ENCODE measurements around the gene PZP.

Gene PZP

GRCh38 chr12:9106610-9107541, 101.3 kb downstream of the PZP start:
- peaks cover 0 to 99% of the 10 kb centered on the region in 2 donors for H3K36me3 ChIP-seq (replicated peaks in 1 of 2; ENCODE audit: control insufficient read depth in 2 of 2, insufficient read depth in 2 of 2, low read length in 2 of 2)
- no peaks in the 10 kb centered on the region for H3K79me1 ChIP-seq (ENCODE audit: low read depth, low read length)
- no peak overlapping the region for H3K27ac ChIP-seq (replicated peaks; ENCODE audit: low read length)
- no peak for DNase-seq (ENCODE audit: low spot score)
- H4K8ac ChIP-seq (ENCODE audit: low read depth, low read length) = no peak overlapping the region
- no peak overlapping the region for H3K4ac ChIP-seq (ENCODE audit: low read length)
- H2AK5ac ChIP-seq (ENCODE audit: low read depth, low read length) = no peak overlapping the region
- H4K91ac ChIP-seq (ENCODE audit: low read depth, low read length, poor library complexity) = no peak overlapping the region
- H2AFZ ChIP-seq (ENCODE audit: low read length) = no peak overlapping the region
- H2BK5ac ChIP-seq (ENCODE audit: low read length) = no peak overlapping the region
- H2BK15ac ChIP-seq (ENCODE audit: low read length) = no peak overlapping the region
- H3K4me1 ChIP-seq (ENCODE audit: control insufficient read depth in 2 of 2, insufficient read depth in 1 of 2, low read depth in 1 of 2, low read length in 2 of 2) = peaks cover 0 to 4% of the 10 kb centered on the region in 2 donors
- no peak overlapping the region for H3K23ac ChIP-seq (ENCODE audit: low read depth, low read length, poor library complexity)
- H3K4me2 ChIP-seq (ENCODE audit: insufficient read depth, low read length, poor library complexity, severe bottlenecking) = no peak overlapping the region
- H3K9ac ChIP-seq (ENCODE audit: low read depth, low read length, poor library complexity) = no peak overlapping the region
- WGBS, 2 donors (ENCODE audit: extremely low coverage in 2 of 2, insufficient read length in 2 of 2, insufficient replicate concordance in 1 of 2) = no CpG with 5 or more reads among the region's 11 CpGs
- H3K4me3 ChIP-seq (ENCODE audit: low read length in 2 of 2) = no peak overlapping the region
- H2BK120ac ChIP-seq (ENCODE audit: low read depth, low read length) = no peak overlapping the region
- H3K14ac ChIP-seq (ENCODE audit: low read length) = no peak overlapping the region
- no peaks in the 10 kb centered on the region for H3K27me3 ChIP-seq (ENCODE audit: control insufficient read depth in 3 of 3, insufficient read depth in 3 of 3, low read depth in 1 of 3, low read length in 3 of 3)
- no peak overlapping the region for H2BK12ac ChIP-seq (ENCODE audit: low read length)
- H3K18ac ChIP-seq (ENCODE audit: low read length) = no peak overlapping the region
- no peaks in the 10 kb centered on the region for H3K9me3 ChIP-seq (replicated peaks in 1 of 2; ENCODE audit: control insufficient read depth in 2 of 2, insufficient read depth in 1 of 2, low read depth in 1 of 2, low read length in 2 of 2)

GRCh38 chr12:9106067-9106466, 102.1 kb downstream of the PZP start:
- H3K27me3 ChIP-seq (ENCODE audit: control insufficient read depth in 3 of 3, insufficient read depth in 3 of 3, low read depth in 1 of 3, low read length in 3 of 3) = no peaks in the 10 kb centered on the region
- no peak overlapping the region for H3K18ac ChIP-seq (ENCODE audit: low read length)
- no peak overlapping the region for H2BK120ac ChIP-seq (ENCODE audit: low read depth, low read length)
- no peak overlapping the region for H2BK15ac ChIP-seq (ENCODE audit: low read length)
- no peaks in the 10 kb centered on the region for H3K9me3 ChIP-seq (replicated peaks in 1 of 2; ENCODE audit: control insufficient read depth in 2 of 2, insufficient read depth in 1 of 2, low read depth in 1 of 2, low read length in 2 of 2)
- H3K27ac ChIP-seq (replicated peaks; ENCODE audit: low read length) = no peak overlapping the region
- H2AK5ac ChIP-seq (ENCODE audit: low read depth, low read length) = no peak overlapping the region
- no peak overlapping the region for H3K23ac ChIP-seq (ENCODE audit: low read depth, low read length, poor library complexity)
- peaks cover 0 to 99% of the 10 kb centered on the region in 2 donors for H3K36me3 ChIP-seq (replicated peaks in 1 of 2; ENCODE audit: control insufficient read depth in 2 of 2, insufficient read depth in 2 of 2, low read length in 2 of 2)
- H3K4me1 ChIP-seq (ENCODE audit: control insufficient read depth in 2 of 2, insufficient read depth in 1 of 2, low read depth in 1 of 2, low read length in 2 of 2) = no peaks in the 10 kb centered on the region
- no peak for DNase-seq (ENCODE audit: low spot score)
- H3K4me3 ChIP-seq (ENCODE audit: low read length in 2 of 2) = no peak overlapping the region
- no peak overlapping the region for H2AFZ ChIP-seq (ENCODE audit: low read length)
- H3K4ac ChIP-seq (ENCODE audit: low read length) = no peak overlapping the region
- no peak overlapping the region for H3K4me2 ChIP-seq (ENCODE audit: insufficient read depth, low read length, poor library complexity, severe bottlenecking)
- H4K91ac ChIP-seq (ENCODE audit: low read depth, low read length, poor library complexity) = no peak overlapping the region
- H3K9ac ChIP-seq (ENCODE audit: low read depth, low read length, poor library complexity) = no peak overlapping the region
- no peak overlapping the region for H4K8ac ChIP-seq (ENCODE audit: low read depth, low read length)
- H2BK5ac ChIP-seq (ENCODE audit: low read length) = no peak overlapping the region
- H3K79me1 ChIP-seq (ENCODE audit: low read depth, low read length) = no peaks in the 10 kb centered on the region
- no peak overlapping the region for H2BK12ac ChIP-seq (ENCODE audit: low read length)
- H3K14ac ChIP-seq (ENCODE audit: low read length) = no peak overlapping the region
- no CpG with 5 or more reads among the region's 1 CpG for WGBS, 2 donors (ENCODE audit: extremely low coverage in 2 of 2, insufficient read length in 2 of 2, insufficient replicate concordance in 1 of 2)

GRCh38 chr12:9104767-9105423, 103.3 kb downstream of the PZP start:
- DNase-seq (ENCODE audit: low spot score) = no peak
- Histone ChIP-seq H3K18ac (ENCODE audit: low read length) (no peak overlapping the region), H3K27me3 (ENCODE audit: control insufficient read depth in 3 of 3, insufficient read depth in 3 of 3, low read depth in 1 of 3, low read length in 3 of 3) (no peaks in the 10 kb centered on the region), H3K4ac (ENCODE audit: low read length) (no peak overlapping the region), H2BK5ac (ENCODE audit: low read length) (no peak overlapping the region), H2AK5ac (ENCODE audit: low read depth, low read length) (no peak overlapping the region), H2BK12ac (ENCODE audit: low read length) (no peak overlapping the region), H2BK15ac (ENCODE audit: low read length) (no peak overlapping the region), H3K27ac (replicated peaks; ENCODE audit: low read length) (no peak overlapping the region), H3K14ac (ENCODE audit: low read length) (no peak overlapping the region), H3K4me2 (ENCODE audit: insufficient read depth, low read length, poor library complexity, severe bottlenecking) (no peak overlapping the region), H3K23ac (ENCODE audit: low read depth, low read length, poor library complexity) (no peak overlapping the region), H3K36me3 (replicated peaks in 1 of 2; ENCODE audit: control insufficient read depth in 2 of 2, insufficient read depth in 2 of 2, low read length in 2 of 2) (peaks cover 0 to 99% of the 10 kb centered on the region in 2 donors), H3K9ac (ENCODE audit: low read depth, low read length, poor library complexity) (no peak overlapping the region), H2AFZ (ENCODE audit: low read length) (no peak overlapping the region), H4K91ac (ENCODE audit: low read depth, low read length, poor library complexity) (no peak overlapping the region), H3K4me1 (ENCODE audit: control insufficient read depth in 2 of 2, insufficient read depth in 1 of 2, low read depth in 1 of 2, low read length in 2 of 2) (no peaks in the 10 kb centered on the region), H3K79me1 (ENCODE audit: low read depth, low read length) (no peaks in the 10 kb centered on the region), H2BK120ac (ENCODE audit: low read depth, low read length) (no peak overlapping the region), H3K9me3 (replicated peaks in 1 of 2; ENCODE audit: control insufficient read depth in 2 of 2, insufficient read depth in 1 of 2, low read depth in 1 of 2, low read length in 2 of 2) (no peaks in the 10 kb centered on the region), H4K8ac (ENCODE audit: low read depth, low read length) (no peak overlapping the region), H3K4me3 (ENCODE audit: low read length in 2 of 2) (no peak overlapping the region)

GRCh38 chr12:9104087-9104486, 104.1 kb downstream of the PZP start:
- Histone ChIP-seq H3K9ac (ENCODE audit: low read depth, low read length, poor library complexity) (no peak overlapping the region), H3K27ac (replicated peaks; ENCODE audit: low read length) (no peak overlapping the region), H4K8ac (ENCODE audit: low read depth, low read length) (no peak overlapping the region), H3K4me3 (ENCODE audit: low read length in 2 of 2) (no peak overlapping the region), H3K18ac (ENCODE audit: low read length) (no peak overlapping the region), H2AK5ac (ENCODE audit: low read depth, low read length) (no peak overlapping the region), H2BK5ac (ENCODE audit: low read length) (no peak overlapping the region), H3K4me2 (ENCODE audit: insufficient read depth, low read length, poor library complexity, severe bottlenecking) (no peak overlapping the region), H2BK15ac (ENCODE audit: low read length) (no peak overlapping the region), H3K9me3 (replicated peaks in 1 of 2; ENCODE audit: control insufficient read depth in 2 of 2, insufficient read depth in 1 of 2, low read depth in 1 of 2, low read length in 2 of 2) (no peaks in the 10 kb centered on the region), H2BK12ac (ENCODE audit: low read length) (no peak overlapping the region), H3K4me1 (ENCODE audit: control insufficient read depth in 2 of 2, insufficient read depth in 1 of 2, low read depth in 1 of 2, low read length in 2 of 2) (no peaks in the 10 kb centered on the region), H3K4ac (ENCODE audit: low read length) (no peak overlapping the region), H3K36me3 (replicated peaks in 1 of 2; ENCODE audit: control insufficient read depth in 2 of 2, insufficient read depth in 2 of 2, low read length in 2 of 2) (peaks cover 0 to 99% of the 10 kb centered on the region in 2 donors), H3K27me3 (ENCODE audit: control insufficient read depth in 3 of 3, insufficient read depth in 3 of 3, low read depth in 1 of 3, low read length in 3 of 3) (no peaks in the 10 kb centered on the region), H4K91ac (ENCODE audit: low read depth, low read length, poor library complexity) (no peak overlapping the region), H2AFZ (ENCODE audit: low read length) (no peak overlapping the region), H3K14ac (ENCODE audit: low read length) (no peak overlapping the region), H2BK120ac (ENCODE audit: low read depth, low read length) (no peak overlapping the region), H3K79me1 (ENCODE audit: low read depth, low read length) (no peaks in the 10 kb centered on the region), H3K23ac (ENCODE audit: low read depth, low read length, poor library complexity) (no peak overlapping the region)
- WGBS, 2 donors (ENCODE audit: extremely low coverage in 2 of 2, insufficient read length in 2 of 2, insufficient replicate concordance in 1 of 2) = no CpG with 5 or more reads among the region's 4 CpGs
- DNase-seq (ENCODE audit: low spot score) = no peak

Measured in neuronal stem cell (in vitro differentiated cells).